NCI-H2107 treated with DMSO at 0.1 percent for 48 hours (cell line): ENCODE measurements around the gene B3GALT5.
A peak's percentile ranks its signal among the peaks of the same experiment; 100 is the strongest.

Experiments
- DNase-seq: peaks from one replicate; lab custom pipeline; 2025; ENCODE audit not compliant: unreplicated experiment; lab: John Stamatoyannopoulos, UW

Gene B3GALT5

DNA sequence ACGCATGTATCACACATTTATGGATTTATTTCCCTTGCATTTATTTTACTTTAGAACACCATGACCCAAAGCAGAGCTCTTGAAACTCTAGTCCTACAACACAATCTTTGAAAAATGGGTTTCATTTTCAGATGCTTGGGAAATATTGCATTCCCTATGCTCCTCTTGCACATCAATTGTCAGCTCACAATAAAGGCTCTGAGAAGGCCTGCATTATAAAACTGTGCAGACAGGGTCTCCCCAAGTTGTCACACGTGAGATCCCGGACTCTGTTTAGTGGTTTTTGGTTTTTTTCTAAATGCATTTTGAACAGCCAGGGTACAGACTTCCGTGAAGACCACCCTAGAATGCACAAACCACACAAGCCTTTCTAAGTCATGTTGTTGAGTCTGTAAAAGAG lies 9.9 kb upstream of the B3GALT5 start:
- DNase-seq: no peak

DNA sequence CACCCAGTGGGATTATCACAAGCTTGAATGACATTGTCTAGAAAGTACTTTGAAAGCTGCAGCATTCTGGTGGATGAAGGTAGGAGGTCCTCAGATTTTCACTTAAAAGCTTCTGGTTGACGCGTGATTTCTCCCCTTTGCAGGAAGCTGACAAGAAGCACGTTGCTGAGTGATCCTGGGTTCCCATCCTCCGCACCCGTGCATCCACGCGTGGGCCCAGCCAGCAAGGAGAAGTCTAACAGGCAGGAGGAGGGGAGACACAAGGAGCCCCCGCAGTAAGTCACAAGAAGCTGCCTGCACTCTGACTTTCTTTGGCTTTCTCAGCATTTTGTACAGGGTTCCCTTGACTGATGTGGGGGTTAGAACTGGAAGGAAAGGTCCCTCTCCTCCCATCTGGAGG lies 7.8 kb upstream of the B3GALT5 start:
- DNase-seq: no peak

DNA sequence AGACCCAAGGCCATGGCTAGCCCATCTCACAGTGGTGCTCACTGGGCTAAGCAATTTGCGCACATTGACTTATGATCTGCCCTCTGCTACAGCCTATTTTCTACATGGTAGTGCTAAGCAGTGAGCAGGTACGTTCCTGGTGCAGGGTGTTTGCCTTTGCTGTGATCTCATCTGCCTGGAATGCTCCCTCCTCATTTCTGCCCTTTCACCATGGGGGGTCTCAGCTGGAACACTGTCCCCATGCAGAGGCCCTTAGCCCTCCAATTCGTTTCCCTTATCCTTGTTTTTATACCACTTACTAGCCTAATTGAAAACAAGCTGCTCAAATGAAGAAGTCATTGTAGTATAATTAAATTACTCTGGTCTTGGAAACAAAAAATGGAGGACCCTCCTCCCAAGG lies 2.0 kb upstream of the B3GALT5 start:
- peak; percentile 2 for DNase-seq

DNA sequence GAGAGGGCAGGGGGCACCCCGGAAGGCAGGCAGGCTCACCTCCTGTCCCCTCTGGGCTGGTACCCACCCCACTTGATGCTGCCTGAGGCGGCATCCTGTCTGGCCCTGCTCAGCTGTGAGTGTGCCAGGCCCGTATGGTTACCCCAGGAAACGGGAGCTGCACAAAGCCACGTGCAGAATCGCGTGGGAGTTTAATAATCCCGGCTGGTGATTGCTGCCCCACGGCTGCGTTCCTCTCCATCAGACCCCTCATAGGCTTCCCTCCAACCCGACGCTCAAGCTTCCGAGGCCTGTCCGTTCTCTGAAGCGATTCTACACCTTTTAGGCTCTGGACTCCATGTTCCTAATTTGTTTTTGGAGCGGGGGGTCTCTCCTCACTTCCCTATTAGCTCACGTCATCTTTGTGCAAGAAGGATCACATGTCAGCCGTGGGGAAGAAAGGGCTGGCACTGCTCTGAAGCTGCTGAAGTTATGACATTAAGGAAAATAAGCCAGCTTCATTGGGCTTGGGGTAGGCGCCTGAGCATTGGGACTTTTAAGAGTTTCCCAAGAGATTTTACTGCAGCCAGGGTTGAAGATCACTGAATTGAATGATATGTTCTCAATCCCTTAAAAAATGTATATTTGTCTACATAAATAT lies 1.1 kb upstream of the B3GALT5 start:
- DNase-seq: no peak

DNA sequence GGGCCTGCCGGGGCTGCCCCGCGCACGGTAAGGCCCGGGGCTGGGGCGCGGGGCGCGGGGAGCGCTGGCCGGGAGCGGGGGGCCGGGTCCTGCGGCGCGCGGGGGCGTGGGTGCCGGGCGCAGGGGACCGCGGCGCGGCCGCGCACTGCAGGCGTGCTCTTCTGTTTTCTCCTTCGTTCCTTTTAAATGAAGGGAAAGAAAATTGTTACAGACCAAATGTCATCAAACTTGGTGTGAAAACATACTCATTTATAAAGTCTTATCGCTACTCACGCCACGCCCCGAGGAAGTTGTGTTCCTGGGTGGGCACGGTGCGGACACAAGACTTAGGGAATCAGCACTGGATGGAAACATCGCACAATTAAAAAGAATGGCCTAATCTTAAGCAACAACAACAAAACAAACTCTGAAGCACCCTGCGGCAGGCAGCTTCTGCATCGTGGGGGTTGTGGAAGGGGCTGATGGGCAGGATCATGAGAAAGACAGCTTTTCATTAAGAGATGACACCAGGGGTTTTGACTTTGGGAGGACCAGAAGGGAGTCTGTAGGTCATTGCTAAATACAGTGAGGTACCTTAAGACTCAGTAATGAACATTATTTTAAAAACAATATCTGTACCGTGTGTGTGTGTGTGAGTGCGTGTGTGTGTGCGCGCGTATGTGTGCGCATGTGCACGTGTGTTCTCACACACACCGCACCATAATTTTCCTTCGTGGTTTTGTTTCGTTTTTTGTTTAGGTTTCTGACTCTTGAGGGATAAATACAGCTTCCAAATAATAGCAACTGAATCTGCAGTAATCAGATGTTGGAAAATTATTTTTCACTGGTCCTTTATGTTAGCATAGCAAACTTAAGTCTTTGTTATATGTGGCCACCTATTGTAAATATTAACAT lies 548 bp downstream of the B3GALT5 start:
- no peak for DNase-seq

DNA sequence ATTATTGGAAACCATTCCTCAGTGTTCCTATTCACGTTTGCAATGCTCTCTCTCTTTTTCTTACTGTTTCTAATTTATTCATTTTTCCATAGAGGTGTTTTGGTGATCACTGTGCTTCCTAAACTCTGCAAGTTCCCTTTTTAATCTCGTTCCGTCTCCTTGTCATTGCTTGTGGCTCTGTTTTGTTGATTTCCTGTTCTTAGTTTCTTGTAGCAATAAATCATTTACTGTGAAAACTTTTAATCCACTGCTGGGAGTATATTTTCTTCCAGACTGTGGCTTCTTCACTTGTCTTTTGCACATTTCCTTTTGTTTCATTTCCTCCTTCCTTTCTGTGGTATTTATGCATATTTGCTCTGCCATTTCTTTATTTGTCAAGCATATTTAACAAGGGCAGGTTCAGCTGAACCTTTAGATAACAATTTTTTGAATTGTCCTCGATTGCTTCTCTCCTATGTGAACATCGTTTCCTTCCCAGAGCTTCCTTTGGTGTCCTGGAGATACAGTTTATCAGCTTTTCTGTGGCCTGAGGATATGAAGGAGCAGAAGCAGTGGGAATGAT lies 3.6 kb downstream of the B3GALT5 start:
- no peak for DNase-seq

DNA sequence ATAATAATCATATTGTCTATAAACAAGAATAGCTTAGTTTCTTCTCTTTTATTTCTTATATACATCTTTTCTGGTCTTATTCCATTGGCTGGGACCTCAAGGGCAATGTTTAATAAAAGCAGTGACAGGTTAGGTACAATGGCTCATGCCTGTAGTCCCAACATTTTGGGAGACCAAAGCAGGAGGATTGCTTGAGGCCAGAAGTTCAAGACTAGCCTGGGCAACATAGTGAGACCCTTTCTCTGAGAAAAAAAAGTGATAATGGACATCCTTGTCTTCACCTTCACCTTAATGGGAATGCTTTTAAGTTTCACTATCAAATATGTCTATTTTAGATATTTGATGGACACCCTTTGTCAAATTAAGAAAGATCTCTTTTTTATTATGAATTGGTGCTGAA lies 8.1 kb downstream of the B3GALT5 start:
- DNase-seq: no peak

DNA sequence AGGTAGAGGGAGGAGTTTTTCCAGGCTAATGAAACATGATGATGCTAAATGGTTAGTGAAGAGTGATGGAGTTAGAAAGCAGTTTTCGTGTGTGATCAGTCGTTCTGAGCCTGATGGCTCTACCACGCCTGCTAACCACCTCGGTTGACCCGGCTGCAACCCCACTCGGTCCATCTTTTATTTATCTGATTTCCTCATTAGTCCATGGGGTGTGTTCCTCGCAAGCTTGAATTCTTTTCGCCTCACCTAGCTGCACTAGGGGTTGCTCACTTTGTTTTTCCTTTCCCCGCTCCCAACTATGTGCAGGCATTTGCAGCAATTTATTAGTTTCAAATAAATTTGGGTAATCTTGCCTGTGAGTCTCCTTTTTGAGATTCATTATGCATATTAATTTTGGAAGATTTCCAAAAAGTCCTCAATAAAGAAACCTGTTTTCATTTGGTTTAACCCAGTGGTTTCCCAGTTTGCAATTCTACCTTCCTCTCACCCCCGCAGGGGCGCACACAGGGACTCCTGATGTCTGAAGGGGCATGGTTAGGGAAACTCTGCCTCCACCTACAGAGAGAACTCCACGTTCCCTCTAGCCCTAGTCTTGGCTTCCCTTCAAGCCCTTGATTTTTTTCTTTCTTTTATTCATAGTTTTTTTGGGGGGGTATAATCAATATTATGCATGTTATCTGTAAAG lies 12.6 kb downstream of the B3GALT5 start:
- DNase-seq: no peak

DNA sequence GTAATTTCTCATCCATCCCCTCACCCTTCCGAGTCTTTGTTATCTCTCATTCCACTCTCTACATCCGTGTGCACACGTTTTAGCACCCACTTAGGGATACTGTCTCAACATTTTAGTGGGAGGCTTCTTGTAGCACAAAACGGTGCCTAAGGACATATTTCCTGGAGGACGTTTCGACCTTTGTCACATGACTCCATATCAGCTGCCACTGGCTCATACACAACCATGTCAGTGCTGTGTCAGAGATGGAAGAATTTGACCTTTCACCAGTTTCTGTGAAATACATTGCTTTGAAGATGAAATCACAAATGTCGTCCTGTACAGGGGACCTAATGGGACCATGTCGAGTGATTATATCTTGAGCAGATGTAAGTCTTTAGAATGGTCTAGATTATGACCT lies 15.6 kb downstream of the B3GALT5 start:
- no peak for DNase-seq

DNA sequence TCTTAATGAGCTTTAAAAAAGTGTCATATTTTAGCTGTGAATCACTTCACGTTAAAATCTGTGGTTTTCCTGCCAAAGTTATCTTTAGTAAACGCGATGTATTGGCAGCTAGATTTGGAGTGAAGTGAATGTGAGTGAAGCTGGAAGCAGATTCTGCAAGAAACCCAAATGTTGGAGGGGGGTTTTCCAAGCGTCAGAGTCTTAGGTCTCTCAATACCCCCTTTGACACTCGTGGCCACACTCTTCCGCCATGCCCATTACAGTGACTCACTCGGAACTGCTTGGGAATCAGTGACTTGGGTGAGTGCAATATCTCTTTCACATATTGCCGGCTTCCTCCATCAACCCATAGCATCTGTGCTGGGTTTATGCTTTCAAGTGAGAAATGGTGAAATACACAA lies 17.5 kb downstream of the B3GALT5 start:
- no peak for DNase-seq

DNA sequence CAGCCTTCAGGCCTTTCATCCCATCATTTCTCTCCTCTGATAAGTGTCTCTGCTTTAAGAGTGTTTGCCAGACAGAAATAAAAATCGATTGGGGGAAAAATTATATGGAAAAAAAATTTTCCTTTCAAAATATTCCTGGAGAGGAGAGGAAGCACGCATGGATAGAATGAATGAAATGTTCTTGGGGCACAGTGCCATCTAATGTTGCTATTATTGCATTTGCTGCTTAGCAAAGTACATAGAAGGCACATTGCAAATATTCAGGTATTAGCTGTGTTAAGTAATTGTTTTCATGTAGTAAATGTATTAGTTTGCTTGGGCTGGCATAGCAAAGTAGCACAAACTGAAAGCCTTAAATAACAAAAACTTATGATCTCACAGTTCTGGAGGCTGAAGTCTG lies 18.1 kb downstream of the B3GALT5 start:
- DNase-seq: no peak

DNA sequence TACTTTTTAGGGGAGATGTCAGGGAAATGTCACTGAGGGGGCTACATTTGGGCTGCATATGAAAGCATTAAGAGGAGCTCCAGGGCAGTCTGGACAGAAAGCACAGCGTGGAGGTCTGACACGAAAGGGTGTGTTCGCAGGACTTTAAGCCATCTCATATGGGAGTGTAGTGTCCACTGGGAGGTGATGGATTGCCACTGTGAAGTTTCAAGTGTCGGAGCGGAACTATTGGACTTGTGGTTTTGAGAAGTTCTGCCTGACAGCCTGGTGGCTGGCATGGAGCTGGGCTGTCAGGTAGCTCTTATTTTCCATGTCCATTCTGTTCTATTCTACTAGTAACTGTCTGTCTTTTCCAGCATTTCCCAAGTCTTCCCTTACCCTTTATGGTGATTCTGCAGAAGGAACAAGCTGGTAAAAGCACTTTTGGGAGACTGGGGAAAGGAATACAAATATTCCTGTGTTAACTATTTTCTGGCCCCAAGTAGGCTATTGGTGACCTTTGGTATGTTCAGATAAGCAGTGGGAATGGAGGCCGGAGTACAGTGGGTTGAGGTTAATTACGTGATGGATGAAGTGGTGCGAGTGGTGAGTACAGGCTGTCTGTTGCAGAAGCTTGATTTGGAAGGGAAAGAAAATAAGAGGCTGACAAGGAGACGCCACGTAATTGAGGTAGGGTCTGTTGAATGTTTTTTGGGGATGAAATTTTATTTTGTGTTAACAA lies 19.3 kb downstream of the B3GALT5 start:
- DNase-seq: no peak

DNA sequence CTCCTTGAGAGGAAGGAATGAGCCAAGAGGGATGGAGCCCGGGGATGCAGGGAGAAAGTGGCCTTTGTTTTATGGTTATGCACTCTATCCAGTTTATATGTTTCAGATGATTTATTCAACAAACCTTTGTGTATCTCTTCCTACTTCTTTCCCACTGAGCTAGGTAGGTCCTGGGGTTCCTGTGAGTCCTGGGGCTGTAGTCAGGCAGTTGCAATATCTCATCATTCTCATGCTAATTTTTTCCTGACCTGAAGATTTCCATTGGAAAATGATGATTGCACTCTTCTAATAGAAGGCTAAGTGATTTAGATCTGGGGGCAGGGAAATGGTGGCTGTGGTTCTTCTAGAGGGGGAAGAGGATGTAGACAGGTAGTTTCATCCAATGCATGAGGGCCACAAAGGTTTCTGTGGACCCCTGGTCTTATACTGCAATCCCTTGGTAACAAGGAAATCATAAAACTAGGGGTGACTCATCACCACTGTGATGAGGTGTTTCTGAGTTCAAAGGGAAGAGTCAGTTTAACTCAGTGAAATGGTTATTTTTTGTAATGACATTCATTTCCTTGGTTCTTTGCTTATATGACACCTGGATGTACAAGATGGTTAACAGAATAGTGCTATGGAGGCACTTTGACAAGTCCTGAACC lies 20.2 kb downstream of the B3GALT5 start:
- no peak for DNase-seq

DNA sequence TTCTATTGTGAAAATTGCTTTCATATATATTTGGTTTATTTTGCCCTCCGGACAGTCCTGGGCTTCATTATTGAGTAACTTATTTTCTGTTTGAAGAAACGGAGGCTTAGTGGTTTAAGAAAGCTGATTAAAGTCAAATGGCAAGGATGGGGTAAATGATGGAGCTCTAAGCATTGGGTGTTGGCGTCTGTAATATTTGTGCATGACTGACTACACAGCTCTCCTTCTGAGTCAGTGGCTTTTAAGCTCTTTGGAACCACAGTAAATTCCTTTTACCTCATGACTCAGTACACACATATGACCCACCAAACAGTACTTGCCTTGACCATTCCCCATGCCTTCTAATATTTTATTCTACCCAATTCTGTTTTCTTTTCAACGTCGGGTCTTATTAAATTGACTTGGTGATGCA lies 21.0 kb downstream of the B3GALT5 start:
- DNase-seq: no peak

DNA sequence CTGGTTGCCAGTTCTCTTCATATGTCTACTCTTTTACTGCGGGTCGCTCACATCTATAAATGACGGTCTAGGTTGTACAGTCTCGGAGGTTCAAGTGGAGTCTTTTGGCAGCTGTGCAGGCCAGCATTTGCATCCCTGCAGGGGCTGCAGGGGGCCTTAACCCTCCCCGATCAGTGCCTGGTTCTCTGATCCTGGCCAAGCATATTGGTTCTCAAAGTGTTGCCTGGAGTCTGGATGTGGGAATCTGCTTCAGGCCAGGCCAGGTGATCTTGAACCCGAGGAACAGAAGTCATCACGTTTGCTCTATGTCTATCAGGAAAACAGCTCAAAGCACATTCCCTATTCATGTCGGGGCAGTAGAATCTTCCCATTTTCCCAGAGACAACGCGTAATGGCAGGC lies 21.8 kb downstream of the B3GALT5 start:
- DNase-seq: no peak

DNA sequence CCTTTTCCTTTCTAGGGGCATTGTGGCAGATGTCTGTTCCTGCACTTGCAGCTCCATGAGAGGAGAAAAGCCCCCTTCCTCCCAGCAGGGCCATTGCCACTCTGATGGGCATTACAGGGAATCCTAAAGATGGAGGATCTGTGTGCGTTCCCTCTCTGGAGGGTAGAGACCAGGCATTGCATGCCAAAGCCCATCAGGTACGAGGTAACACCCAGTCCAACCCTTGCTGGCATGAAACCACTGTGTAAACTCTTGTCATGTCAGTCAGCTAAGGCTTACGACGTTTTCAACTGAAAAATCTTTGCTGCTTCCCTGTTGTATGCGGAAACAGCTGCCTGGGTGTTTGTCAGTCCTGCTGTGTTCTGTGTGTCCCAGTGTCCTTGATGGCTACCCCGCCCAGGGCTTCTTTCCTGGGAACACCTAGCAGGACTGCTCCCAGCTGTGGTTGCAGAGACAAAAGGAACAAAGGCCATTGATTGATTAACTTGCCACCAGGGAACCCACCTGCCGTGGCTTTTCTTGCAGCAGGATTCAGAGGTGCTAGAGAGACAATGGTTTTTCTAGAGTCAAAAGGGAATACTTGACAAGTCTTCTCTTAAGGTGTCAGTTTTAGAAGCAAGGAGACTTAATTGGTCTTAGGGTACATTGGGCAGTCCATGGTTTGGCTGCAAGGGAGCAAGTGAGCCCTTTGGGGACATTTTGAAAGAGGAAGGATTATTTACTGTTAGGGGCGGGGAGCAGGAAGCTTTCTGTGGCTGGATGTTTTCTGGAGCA lies 24.6 kb downstream of the B3GALT5 start:
- peak; percentile 62 for DNase-seq

DNA sequence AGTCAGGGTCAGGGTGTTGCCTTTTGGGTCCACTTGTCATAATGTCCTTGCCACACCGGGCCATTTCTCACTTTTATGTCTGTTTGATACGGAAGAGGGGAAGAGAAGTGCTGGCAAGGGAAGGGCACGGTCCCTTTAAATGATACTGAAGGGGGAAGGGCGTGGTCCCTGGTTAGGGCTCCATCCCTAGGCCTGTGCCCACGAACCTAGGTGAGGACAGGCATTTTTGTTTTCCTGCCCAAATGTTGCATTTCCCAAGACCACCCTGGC lies 25.2 kb downstream of the B3GALT5 start:
- DNase-seq: no peak

DNA sequence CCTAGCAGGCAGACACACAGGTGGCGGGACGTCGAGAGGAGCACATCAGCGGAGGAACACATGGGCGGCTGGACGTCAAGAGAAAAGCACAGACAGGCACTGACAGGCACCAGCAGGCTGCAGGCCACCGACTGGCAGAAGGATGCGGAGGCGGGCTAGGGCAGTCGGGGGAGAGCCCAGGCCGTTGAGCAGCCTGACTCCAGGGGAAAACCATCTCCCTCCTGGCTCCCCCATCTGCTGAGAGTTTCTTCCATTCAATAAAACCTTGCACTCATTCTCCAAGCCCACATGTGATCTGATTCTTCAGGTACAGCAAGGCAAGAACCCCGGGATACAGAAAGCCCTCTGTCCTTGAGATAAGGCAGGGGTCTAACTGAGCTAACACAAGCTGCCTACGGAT lies 25.5 kb downstream of the B3GALT5 start:
- DNase-seq: no peak

DNA sequence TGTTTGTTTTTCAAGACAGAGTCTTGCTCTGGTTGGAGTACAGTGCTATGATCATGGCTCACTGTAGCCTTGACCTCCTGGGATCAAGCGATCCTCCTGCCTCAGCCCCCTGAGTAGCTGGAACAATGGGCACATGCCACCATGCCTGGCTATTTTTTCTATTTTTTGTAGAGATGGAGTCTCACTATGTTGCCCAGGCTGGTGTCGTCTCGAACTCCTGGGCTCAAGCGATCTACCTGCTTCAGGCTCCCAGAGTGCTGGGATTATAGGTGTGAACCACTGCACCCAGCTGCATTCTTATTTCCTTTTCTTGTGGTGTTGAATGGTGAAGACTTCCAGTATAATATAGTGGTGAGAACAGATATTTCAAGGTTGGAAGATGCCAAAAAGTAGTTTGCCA lies 28.0 kb downstream of the B3GALT5 start:
- no peak for DNase-seq

DNA sequence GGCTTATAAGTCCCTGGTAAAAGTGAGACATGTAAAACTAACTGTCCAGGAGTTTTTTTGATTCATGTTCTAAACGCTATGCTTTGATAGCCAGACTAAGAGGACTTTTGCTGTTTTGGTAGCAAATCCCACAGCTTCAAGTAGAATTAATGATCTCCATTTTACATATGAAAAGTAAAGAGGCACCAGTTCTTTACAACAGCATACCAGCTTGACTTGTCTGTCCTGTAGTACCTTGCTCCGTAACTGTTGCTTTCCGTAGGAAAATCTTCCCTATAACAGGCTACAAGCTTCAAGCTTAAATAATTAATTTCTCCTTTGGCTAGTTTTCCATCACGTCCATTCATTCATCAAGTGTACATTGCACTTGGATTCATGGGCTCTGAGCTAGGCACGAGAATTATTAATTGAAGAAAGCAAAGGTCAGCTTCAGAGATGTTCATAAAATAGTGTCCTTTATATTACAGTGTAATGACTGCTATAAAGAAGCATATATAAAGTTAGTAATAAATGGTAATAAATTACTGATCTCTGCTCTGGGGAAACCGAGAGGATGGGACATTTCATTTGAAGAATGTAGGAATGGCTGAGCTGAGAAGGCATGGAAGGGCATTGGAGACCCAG lies 29.2 kb downstream of the B3GALT5 start:
- DNase-seq: no peak
